ENCODE results near the gene SURF2.

SURF2 gene

GRCh38 chr9:133401588-133401987 lies 45.2 kb downstream of the SURF2 start:
- no peak for DNase-seq (ENCODE audit: low spot score)

- no peak for DNase-seq (ENCODE audit: low spot score)
Observed at GRCh38 chr9:133402689-133403088, 46.3 kb downstream of the SURF2 start.

- peak; percentile 22 for DNase-seq (ENCODE audit: low spot score)
Observed at GRCh38 chr9:133403766-133404453, 47.6 kb downstream of the SURF2 start.

GRCh38 chr9:133404454-133405002 lies 48.2 kb downstream of the SURF2 start:
- DNase-seq (ENCODE audit: low spot score), result no peak

- DNase-seq (ENCODE audit: low spot score), result peak; percentile 20
Observed at GRCh38 chr9:133405508-133406438, 49.4 kb downstream of the SURF2 start.

DNA sequence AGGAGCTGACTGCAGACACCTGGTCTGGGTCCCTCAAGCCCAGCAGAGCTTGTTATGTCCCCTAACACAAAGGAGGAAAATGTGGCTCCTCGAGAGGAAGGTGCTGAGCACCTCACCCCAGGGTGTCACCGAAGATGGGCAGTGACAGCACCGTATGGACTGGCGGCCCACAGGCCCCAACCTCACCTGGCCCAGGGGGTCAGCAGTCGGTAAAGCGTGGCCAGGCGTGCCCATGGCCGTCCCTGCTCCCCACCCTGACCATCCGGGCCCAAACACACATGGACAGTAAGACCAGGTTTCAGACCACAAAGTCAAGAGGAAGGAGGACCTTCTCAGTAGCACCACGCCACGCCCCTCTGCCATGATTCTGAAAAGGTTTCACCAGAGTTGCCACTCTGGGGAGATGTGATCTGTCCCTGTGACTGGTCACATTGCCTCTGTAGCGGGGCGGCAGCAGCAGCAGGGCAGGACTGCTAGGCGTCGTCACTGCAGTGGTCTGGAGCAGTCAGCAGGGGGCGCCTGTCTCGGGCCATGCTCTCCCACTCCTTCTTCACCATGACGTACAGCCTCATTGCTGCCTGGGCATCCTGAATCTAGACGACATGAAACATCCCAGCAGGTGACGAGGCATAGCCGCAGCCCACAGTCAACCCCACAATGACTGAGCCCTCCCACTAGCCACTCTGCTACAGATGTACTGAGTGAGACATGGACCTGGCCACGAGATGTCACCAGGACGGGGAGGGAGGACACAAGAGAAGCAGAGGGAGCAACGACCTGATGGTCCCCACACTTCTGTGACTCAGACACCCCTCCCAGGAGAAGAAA lies 50.3 kb downstream of the SURF2 start:
- DNase-seq (ENCODE audit: low spot score), result peak; percentile 84

- DNase-seq (ENCODE audit: low spot score), result no peak
Observed at GRCh38 chr9:133408042-133408441, 51.7 kb downstream of the SURF2 start.

Data from AG08395 (cell line).